HG03432 (cell line): ENCODE measurements around the gene RAB19.
"Not testable (repeated sequence)": the region's sequence is repeated elsewhere in the genome, so short reads cannot be mapped to it uniquely, and the experiment has no call there.

ENCODE experiments used
- ATAC-seq: cut with Tn5 transposase; IDR thresholded peaks from one replicate; pipeline ENCODE4 v1.9.1; 2021; ENCODE audit warnings: mild to moderate bottlenecking, moderate library complexity; ENCODE audit not compliant: unreplicated experiment

The RAB19 gene

DNA sequence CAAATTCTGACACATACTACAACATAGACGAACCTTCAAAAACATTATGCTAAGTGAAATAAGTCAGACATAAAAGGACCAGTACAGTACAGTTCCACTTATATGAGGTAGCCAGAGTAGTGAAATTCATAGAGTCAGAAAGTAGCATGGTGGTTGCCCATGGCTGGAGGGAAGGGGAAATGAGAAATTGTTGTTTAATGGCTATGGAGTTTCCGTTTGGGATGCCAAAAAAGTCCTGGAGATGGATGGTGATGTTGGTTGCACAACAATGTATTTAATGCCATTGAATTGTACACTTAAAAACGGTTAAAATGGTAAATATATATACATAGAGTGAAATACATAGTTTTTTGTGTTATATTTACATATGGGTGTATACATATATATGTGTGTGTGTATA lies 3.5 kb upstream of the RAB19 start:
- ATAC-seq = no peak

DNA sequence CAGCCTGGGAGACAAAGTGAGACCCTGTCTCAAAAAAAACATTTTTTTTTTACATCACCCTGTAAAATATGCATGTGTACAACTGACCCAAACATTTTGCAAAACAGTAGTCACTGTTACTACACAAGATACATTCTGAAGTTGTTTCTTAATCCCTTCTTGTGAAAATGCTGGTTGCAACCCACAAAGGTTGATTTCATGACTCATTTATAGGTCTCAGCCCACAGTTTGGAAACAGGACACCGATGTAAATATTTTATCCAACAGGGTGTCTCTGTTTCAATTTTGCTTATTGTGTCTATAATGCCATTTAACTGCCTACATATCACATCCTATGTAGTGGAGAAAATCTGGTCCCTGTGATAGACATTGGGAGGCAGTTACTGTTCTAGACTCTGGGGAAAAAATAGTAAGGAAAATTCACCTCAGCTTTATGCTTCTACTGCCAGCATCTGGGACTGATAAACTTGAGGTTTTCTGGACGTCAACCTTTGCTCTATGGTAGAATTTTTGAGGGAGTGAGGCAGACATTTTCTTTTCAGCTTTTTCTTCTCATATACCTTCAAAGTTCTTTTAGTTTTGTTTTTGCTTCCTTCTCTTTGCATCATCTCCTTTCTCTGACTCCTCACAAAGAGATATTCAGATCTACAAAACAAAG lies 1.6 kb upstream of the RAB19 start:
- ATAC-seq = no peak

DNA sequence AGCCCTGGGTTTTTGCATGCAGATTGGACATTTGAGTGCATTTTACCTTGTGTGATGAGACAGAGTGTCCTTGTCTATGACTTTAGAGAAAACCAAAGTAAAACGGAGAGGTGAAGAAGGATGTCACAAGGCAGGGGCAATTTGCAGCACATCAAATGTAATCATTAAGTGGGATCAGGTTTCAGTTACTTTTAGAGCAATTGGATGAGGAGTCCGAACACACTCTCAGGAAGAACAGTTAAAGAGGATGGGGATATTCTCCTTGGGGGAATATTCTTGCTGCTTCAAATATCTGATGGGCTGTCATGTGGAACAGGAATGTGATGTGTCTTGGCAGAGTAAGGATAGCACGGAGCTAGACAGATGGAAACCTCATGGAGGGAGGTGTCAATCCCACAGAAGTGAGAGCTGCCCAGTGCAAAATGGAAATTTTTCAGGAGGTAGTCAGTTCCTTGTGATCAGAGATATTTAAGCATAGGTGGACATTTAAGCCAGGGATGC lies 757 bp downstream of the RAB19 start:
- no peak for ATAC-seq

DNA sequence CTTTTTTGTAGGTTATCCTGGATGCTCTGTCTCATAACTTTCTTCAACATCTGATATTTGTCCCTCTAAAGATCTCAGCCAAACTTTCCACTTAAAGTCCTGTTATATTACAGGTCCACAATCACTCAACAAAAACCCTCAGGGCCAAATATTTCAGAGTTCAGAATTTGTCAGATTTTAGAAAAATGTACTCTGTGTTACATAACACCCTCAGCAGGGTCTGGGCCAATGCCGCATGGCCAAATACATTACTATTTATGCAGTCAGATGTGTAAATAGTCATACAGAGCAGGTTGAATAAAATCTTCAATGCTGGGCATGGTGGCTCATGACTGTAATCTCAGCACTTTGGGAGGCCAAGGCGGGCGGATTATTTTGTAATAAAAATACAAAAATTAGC lies 11.5 kb downstream of the RAB19 start:
- ATAC-seq = no peak

DNA sequence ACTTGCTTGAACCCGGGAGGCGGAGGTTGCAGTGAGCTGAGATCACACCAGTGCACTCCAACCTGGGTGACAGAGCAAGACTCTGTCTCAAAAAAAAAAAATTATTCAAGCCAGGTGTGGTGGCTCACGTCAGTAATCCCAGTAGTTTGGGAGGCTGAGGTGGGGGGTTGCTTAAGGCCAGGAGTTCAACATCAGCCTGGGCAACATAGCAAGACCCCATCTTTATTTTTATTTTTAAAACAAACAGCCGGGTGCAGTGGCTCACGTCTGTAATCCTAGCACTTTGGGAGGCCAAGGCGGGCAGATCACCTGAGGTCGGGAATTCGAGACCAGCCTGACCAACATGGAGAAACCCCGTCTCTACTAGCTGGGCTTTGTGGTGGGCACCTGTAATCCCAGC lies 12.0 kb downstream of the RAB19 start:
- ATAC-seq = not testable (repeated sequence)

DNA sequence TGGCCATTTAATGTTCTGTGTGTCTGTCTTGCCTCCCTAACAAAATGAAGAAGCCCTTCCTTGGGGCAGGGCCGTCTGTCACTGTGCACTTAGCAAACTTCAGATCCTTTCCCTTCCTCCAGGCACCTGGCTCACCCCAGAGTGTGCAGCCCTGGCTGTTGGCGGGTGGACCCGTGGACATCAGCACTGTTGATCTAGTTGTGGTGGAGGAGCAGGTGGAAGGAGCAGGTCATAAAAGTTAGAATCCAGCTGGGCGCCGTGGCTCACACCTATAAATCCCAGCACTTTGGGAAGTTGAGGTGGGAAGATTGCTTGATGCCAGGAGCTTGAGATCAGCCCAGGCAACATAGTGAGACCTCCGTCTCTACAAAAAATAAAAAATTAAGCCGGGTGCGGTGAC lies 12.7 kb downstream of the RAB19 start:
- ATAC-seq = no peak

DNA sequence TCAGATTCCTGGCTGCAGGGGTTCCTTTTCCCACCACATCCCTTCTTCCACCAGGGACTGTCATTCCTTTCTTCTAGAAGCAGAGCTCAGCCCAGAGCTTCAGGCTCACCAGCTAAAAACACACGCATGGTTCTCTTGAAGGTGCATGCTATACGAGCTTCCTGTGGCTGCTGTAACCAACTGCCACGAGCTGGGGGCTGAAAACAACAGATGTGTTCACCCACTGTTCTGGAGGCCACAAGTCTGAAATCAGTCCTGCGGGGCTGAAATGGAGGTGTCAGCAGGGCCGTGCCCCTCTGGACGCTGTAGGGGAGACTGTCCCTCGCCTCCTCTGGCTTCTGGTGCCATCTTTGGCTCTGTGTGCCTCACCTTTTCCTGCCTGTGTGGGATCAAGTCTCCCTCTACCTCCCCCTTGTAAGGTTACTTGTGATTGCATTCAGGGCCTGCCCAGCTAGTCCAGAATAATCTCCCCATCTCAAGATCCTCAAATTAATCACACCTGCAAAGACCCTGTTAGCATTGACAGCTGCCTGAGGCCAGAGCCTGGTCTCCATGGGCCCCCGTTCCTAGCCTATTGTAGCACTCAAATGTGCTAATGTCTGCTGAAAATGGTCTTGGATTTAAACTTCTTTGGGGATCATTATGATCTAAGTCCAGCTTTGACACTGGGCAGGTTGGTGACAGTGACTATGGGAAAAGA lies 13.7 kb downstream of the RAB19 start:
- no peak for ATAC-seq

DNA sequence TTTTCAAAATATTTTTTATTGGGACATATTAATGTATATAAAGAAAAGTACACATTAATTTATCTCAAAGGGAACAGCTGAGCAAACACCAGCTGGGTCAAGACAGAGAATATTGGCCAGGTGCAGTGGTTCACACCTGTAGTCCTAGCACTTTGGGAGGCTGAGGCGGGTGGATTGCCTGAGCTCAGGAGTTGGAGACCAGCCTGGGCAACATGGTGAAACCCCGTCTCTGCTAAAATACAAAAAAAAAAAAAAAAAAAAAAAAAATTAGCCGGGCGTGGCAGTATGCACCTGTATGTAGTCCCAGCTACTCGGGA lies 14.3 kb downstream of the RAB19 start:
- ATAC-seq = not testable (repeated sequence)

DNA sequence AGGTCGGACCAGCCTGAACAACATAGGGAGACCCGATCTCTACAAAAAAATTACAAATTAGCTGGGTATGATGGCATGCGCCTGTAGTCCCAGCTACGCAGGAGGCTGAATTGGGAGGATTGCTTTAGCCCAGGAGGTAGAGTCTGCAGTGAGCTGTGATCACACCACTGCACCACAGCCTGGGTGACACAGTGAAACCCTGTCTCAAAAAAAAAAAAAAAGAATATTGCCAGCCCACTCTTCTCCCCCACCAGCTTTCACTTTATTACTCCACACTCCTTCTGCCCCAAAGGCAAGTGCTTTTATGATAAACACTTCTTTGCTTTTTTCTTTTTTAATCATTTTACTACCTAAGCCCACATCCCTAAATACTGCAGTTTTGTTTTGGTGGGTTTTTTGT lies 14.8 kb downstream of the RAB19 start:
- ATAC-seq = no peak

DNA sequence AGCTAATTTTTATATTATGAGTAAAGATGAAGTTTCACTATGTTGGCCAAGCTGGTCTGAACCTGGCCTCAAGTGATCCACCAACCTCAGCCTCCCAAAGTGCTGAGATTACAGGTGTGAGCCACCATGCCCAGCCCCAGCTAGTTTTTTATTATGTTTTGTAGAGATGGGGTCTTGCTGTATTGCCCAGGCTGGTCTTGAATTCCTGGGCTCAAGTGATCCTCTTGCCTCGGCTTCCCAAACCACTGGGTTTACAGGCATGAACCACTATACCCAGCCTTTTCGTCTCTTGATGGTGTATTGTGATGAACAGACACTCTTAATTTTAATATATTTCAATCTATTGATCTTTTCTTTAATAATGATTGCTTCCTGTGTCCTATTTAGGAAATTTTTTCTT lies 17.7 kb downstream of the RAB19 start:
- no peak for ATAC-seq

DNA sequence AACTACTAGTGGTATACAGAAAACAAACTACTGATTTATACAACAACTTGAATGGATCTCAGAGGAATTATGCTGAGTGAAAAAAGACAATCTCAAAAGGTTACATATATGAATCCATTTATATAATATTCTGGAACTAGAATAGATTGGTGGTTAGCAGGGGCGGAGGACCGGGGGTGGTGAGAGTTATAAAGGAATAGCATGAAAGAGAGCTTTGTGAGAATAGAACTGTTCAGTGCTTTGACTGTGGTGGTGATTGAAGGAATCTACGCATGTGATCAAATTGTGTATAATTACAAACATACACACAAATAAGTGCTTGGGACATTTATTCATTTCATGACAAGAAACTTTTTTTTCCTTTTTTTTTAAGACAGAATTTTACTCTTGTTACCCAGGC lies 19.6 kb downstream of the RAB19 start:
- no peak for ATAC-seq

DNA sequence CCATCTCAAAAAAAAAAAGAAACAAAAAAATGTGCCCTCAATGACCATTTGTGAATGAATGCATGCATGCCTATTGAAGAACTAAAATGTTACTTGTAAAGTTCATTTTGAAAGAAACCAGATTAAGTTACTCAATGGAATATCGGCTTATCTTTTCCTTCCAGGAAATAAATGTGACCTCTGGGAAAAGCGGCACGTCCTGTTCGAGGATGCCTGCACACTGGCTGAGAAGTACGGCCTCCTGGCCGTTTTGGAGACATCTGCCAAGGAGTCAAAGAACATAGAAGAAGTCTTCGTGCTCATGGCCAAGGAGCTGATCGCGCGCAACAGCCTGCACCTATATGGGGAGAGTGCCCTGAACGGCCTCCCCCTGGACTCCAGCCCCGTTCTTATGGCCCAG lies 21.9 kb downstream of the RAB19 start:
- ATAC-seq = no peak

DNA sequence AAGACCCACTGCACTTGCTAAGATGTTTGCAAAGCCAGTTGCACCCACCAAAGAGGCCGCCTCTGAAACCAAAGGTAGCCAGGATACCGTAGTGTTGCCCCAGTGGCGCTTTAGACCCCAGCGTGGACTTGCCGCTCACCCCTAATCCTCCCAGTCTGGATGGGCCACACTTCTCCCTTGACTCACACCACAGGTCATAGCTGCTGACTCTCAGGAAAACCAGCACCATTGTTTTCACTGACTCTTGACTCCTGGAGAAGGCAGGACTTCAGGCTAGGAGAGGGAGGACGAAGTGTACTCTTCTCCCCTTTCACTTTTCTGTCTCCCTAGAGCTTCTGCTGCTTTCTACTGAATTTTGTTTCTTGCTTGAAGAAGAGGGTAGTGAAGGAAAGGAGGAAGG lies 22.3 kb downstream of the RAB19 start:
- no peak for ATAC-seq

DNA sequence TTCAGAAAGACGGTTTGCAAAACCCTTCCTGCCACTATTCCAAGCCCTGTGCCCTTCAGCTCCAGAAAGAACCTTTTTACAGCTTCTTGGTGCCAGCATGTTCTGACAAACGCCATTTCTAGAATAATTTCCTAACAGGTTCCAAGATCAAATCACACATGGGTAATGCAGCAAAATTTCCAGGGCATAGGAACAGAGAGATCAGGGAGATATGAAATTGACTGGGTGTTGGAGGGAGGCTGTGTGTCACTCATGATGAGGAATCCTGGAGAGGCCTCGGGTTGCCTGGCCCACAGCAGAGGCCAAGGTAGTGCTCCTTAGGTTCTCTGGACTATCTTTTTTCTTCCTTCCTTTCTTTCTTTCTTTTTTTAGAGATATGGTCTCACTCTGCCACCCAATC lies 29.5 kb downstream of the RAB19 start:
- no peak for ATAC-seq

DNA sequence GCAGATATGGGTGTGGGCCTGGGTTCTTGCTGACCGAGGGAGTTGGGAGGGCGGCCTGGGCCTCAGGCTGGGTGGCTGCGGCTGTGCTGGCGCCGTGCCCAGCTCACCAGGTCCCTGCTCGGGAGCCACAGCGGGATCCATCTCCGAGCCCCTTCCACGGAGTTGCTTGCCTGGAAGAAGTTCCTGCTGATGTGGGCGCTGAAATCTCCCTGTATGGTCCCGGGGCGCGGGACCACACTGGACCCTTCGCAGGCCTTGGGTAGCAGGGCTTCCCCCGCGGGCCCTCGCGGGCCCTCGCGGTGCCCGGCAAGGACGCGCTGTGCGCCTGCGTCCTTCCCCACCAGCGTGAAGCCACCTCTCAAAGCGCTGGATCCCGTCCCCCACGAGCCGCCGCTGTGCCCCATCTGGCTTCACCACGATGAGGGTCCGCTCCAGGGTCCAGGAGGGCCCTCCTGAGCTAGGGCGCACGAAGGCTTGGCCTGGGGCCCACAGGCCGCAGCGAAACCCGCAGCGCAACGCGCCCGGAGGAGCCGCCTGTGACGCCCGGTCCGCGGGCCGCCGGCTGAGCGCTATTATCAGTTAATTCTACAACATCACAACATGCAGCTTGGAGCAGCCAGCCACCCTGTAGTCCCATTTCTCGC lies 31.5 kb downstream of the RAB19 start:
- ATAC-seq = no peak

DNA sequence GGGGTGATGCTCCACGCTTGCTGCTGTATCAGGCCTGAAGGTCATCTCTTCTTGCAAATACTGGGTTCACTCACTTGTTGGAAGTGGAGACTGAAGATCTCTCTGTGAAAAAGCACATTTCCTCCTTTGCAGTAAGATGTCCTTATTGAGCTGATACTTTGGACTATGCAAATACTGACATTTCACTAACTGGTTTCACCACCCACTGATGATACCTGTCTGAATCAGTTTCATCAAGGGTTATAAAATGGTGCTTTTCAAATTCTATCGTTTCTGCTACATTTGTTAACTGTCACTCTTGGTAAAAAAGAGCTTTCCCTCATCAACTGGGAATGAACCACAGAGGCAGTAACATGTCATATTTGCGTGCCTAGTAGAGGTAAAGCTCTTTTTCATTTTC lies 35.5 kb downstream of the RAB19 start:
- peak; percentile 59 for ATAC-seq

DNA sequence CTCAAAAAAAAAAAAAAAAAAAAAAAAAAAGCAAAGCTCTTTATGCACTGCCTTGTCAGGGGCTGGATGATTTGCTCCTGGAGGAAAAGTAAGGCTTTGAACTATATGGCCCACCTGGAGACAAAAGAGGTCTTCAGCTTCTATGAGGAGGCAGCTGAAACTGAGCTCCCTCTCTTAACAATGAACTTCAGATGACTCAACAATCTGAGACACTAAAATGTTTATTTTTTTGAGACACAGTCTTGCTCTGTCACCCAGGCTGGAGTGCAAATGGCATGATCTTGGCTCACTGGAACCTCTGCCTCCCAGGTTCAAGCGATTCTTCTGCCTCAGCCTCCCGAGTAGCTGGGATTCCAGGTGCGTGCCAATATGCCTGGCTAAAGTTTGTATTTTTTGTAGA lies 36.7 kb downstream of the RAB19 start:
- no peak for ATAC-seq

DNA sequence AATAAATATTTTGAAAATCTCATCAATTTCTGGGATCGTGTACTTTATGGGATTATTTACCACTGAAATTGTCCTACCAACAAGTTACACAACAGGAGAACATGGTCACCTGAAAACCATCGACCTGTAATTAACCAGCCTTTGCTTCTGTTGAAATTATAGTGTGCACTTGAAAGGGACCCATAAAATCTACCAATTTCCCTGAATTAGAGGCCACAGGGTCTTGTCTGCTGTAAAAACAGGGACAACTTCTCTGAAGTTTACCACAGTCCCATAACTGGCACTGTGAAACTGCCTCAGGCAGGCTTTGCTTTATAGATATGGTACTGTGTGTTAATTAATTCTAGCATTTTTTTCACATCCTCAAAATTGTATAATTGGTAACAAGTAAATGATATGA lies 37.7 kb downstream of the RAB19 start:
- ATAC-seq = no peak

DNA sequence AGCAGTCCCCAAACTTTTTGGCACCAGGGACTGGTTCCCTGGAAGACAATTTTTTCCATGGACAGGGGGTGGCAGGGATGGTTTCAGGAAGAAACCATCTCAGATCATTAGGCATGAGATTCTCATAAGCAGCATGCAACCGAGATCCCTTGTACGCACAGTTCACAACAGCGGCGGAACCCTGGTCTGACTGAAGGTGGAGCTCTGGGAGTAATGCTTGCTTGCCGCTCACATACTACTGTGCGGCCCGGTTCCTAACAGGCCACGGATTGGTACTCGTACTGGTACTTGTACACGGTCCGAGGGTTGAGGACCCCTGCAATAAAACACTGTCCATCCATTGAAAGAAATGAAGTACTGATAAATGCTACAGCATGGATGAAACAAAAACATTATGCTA lies 42.6 kb downstream of the RAB19 start:
- no peak for ATAC-seq

DNA sequence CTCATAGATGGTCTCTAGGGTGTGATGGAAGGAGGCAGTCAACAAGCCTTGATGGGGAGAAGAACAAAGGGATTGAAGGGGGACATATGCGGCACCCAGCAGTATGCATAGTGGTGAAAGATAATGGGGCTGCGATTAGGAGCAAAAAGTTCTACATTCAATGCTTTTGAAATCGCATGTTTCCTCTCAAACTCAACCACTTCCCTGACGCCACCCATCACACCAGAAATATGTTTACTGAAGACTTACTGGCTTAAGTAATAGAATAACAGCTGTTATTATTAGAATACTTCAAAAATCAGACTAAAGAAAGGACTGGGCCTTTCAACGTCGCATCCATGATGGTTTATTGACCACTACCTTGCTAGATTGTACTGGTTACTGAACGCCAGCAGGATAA lies 44.0 kb downstream of the RAB19 start:
- no peak for ATAC-seq

DNA sequence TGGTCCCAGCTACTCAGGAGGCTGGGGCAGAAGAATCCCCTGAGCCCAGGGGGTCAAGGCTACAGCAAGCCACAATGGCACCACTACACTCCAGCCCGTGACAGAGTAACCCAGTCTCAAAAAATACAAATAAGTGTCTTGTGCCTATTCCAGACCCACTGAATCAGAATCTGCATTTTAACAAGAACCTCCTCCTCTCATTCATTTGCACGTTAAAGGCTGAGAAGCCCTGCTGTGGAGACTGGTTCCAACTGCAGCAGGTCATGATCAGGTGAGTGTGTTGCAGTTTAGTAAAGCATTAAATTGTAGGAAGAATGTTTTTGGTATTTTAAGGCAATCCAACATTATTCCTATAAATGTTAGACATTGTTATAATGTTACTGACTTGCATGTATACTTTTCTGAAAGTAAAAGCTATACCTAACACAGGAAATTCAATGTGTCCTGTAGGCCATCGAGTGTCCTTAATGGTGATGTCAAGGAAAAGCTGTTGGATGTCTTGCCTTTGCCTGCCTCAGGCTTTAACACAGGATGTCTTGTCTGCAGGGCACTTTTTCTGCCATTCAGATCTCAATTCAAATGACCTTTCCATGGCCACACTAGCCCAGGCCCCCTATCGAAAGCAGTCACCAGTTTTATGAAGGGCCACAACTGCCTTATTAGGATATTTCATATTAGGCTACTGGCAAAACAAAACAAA lies 45.1 kb downstream of the RAB19 start:
- no peak for ATAC-seq

DNA sequence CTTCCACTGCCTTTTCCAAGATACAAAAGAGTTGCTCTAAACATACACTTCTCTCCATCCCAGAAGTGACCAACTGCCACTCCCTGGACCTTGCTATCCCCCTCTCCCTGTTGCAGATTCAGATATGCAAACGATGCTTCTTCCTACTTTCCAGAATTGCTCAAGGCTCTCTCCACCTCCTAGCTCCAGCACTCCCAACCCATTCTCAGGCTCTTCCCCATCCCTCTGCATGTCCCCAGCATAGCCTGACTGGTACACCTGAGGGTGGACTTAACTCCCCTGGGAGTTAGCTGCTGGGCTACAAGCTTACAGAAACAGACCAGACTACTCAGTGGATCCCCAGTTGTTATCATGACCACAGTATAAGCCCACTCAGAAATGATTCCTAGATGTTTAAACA lies 47.9 kb downstream of the RAB19 start:
- ATAC-seq = no peak
